Activated CD4-positive, alpha-beta T cell treated with anti-CD3 and anti-CD28 coated beads for 1 hour (primary cell): ENCODE data around the gene COX4I1.

Experiments used
- DNase-seq: peaks from one replicate; pipeline ENCODE4 v3.0.0-alpha.2; 2020

COX4I1 gene

GRCh38 chr16:85844169-85844481, 44.6 kb downstream of the COX4I1 start:
- no peak for DNase-seq

GRCh38 chr16:85844786-85845185, 45.3 kb downstream of the COX4I1 start:
- no peak for DNase-seq

GRCh38 chr16:85845266-85845665, 45.8 kb downstream of the COX4I1 start:
- DNase-seq: no peak

GRCh38 chr16:85846461-85846860, 47.0 kb downstream of the COX4I1 start:
- no peak for DNase-seq

- DNase-seq: no peak
Measured at GRCh38 chr16:85847036-85847435, 47.5 kb downstream of the COX4I1 start.

- no peak for DNase-seq
Measured at GRCh38 chr16:85847681-85848601, 48.4 kb downstream of the COX4I1 start.

- no peak for DNase-seq
Measured at GRCh38 chr16:85848986-85849385, 49.5 kb downstream of the COX4I1 start.

- DNase-seq: no peak
Measured at GRCh38 chr16:85849388-85849787, 49.9 kb downstream of the COX4I1 start.

GRCh38 chr16:85850344-85850880, 50.9 kb downstream of the COX4I1 start:
- no peak for DNase-seq

- no peak for DNase-seq
Measured at GRCh38 chr16:85851034-85851785, 51.7 kb downstream of the COX4I1 start.

- no peak for DNase-seq
Measured at GRCh38 chr16:85853547-85854545, 54.4 kb downstream of the COX4I1 start.

- DNase-seq: no peak
Measured at GRCh38 chr16:85854935-85855334, 55.4 kb downstream of the COX4I1 start.

GRCh38 chr16:85856079-85856478, 56.6 kb downstream of the COX4I1 start:
- no peak for DNase-seq

GRCh38 chr16:85856585-85856984, 57.1 kb downstream of the COX4I1 start:
- DNase-seq: no peak
